Ascending aorta (tissue), 2 donors: ENCODE measurements around the gene MEIS2. TPM values are rescaled to one million over a fixed set of nuclear protein-coding genes. Genes with fewer than 3 reads are reported as not detected.

Source experiments
- DNase-seq, 2 donors: peaks; one replicate each; pipeline ENCODE4 v3.0.0-alpha.2; 2019; ENCODE audit warnings: low spot score in 2 of 2
- H3K27ac ChIP-seq, 2 donors: fragments of 200-600 bp; sonication (generic); one replicate each; pipeline ENCODE4 v1.5.1; 2016 to 2017; ENCODE audit warnings: mild to moderate bottlenecking in 1 of 2
- H3K27me3 ChIP-seq: fragments of 200-600 bp; sonication (generic); one replicate; pipeline ENCODE4 v1.5.1; 2017
- H3K36me3 ChIP-seq, 2 donors: fragments of 200-600 bp; sonication (generic); one replicate each; pipeline ENCODE4 v1.5.1; 2016
- H3K4me1 ChIP-seq, 2 donors: fragments of 200-600 bp; sonication (generic); one replicate each; pipeline ENCODE4 v1.5.1; 2016 to 2017; ENCODE audit warnings: mild to moderate bottlenecking in 1 of 2
- H3K4me3 ChIP-seq, 2 donors: fragments of 200-600 bp; sonication (generic); one replicate each; pipeline ENCODE4 v1.5.1; 2016 to 2017; ENCODE audit warnings: mild to moderate bottlenecking in 1 of 2
- H3K9me3 ChIP-seq, 2 donors: fragments of 200-600 bp; sonication (generic); one replicate each; pipeline ENCODE4 v1.5.1; 2016
- intact Hi-C: fragments of 100-400 bp; cut with DNase I; formaldehyde crosslinking; loops from one replicate; pipeline ENCODE4 v1.15.1; 2023
- total RNA-seq: library from RNA; depleted of rRNA; stranded (reverse); fragments of >200 nt; gene quantifications from one replicate; pipeline ENCODE4 v1.1.0, GENCODE V29; 2016
- TF ChIP-seq, protein P1 (sequence below), 3 experiments: fragments of 200-600 bp in 2 of 3; fragments of 450-650 bp in 1 of 3; sonication (generic) in 2 of 3; IDR thresholded peaks; one replicate each; pipeline ENCODE4 v1.5.1; 2016 to 2019; ENCODE audit warnings: antibody characterized with exemption in 3 of 3, mild to moderate bottlenecking in 1 of 3, moderate library complexity in 1 of 3

The MEIS2 gene
- total RNA-seq, 1 donor from 2014 or later, result 11.5 TPM

- no peak overlapping the region for H3K4me3 ChIP-seq
- H3K36me3 ChIP-seq, result no peaks in the 10 kb centered on the region
- TF ChIP-seq, protein P1, sequence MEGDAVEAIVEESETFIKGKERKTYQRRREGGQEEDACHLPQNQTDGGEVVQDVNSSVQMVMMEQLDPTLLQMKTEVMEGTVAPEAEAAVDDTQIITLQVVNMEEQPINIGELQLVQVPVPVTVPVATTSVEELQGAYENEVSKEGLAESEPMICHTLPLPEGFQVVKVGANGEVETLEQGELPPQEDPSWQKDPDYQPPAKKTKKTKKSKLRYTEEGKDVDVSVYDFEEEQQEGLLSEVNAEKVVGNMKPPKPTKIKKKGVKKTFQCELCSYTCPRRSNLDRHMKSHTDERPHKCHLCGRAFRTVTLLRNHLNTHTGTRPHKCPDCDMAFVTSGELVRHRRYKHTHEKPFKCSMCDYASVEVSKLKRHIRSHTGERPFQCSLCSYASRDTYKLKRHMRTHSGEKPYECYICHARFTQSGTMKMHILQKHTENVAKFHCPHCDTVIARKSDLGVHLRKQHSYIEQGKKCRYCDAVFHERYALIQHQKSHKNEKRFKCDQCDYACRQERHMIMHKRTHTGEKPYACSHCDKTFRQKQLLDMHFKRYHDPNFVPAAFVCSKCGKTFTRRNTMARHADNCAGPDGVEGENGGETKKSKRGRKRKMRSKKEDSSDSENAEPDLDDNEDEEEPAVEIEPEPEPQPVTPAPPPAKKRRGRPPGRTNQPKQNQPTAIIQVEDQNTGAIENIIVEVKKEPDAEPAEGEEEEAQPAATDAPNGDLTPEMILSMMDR (IDR thresholded peaks at IDR 0.05), result no peak
- intact Hi-C loops, result no loop called here
- DNase-seq, result no peak
- no peak overlapping the region for H3K27ac ChIP-seq
- no peaks in the 10 kb centered on the region for H3K9me3 ChIP-seq
- no peaks in the 10 kb centered on the region for H3K27me3 ChIP-seq
- H3K4me1 ChIP-seq, result no peaks in the 10 kb centered on the region
Observed at GRCh38 chr15:36951731-36952247, 148.6 kb downstream of the MEIS2 start.

GRCh38 chr15:36950371-36950770 is 150.0 kb downstream of the MEIS2 start:
- no peaks in the 10 kb centered on the region for H3K9me3 ChIP-seq

DNA sequence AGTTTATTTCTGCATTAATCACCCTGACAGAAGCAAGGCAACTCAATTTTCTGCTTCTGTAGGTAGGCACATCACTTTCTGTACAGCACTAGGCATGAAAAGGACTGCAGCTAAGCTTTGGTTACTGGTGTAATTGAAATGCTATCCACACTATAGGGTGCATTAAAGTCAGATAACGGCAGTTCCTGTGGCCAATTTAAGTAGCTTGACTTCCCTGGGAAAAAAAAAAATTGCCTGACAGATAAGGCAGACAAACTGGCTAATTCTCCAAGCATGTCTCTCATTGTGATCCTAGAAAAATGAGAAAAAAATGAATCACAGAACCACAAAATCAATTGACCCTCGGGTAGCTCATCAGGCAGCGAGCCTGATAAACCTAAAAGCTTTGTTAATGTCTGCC is 151.4 kb downstream of the MEIS2 start:
- peaks cover 0 to 6% of the 10 kb centered on the region in 2 donors for H3K4me1 ChIP-seq
- H3K36me3 ChIP-seq, result no peaks in the 10 kb centered on the region
- intact Hi-C loops, result no loop called here
- no peak overlapping the region for H3K4me3 ChIP-seq
- H3K27me3 ChIP-seq, result no peaks in the 10 kb centered on the region
- H3K27ac ChIP-seq, result no peak overlapping the region
- no peak for DNase-seq
- H3K9me3 ChIP-seq, result no peaks in the 10 kb centered on the region
- TF ChIP-seq, protein P1 (IDR thresholded peaks at IDR 0.05), result no peak

More at GRCh38 chr15:36950371-36950770, 150.0 kb downstream of the MEIS2 start:
- Histone ChIP-seq H3K27me3 (no peaks in the 10 kb centered on the region), H3K4me1 (no peaks in the 10 kb centered on the region), H3K36me3 (no peaks in the 10 kb centered on the region), H3K27ac (no peak overlapping the region), H3K4me3 (no peak overlapping the region)
- DNase-seq, result no peak
- TF ChIP-seq, protein P1 (IDR thresholded peaks at IDR 0.05), result no peak
- intact Hi-C loops, result no loop called here

- no peak overlapping the region for H3K27ac ChIP-seq
- no peaks in the 10 kb centered on the region for H3K36me3 ChIP-seq
- intact Hi-C loops, result no loop called here
- peaks cover 0 to 13% of the 10 kb centered on the region in 2 donors for H3K4me1 ChIP-seq
- TF ChIP-seq, protein P1 (IDR thresholded peaks at IDR 0.05), result no peak
- H3K27me3 ChIP-seq, result no peaks in the 10 kb centered on the region
- H3K4me3 ChIP-seq, result no peak overlapping the region
- no peak for DNase-seq
- H3K9me3 ChIP-seq, result no peaks in the 10 kb centered on the region
Observed at GRCh38 chr15:36947035-36947719, 153.2 kb downstream of the MEIS2 start.

GRCh38 chr15:36944442-36944841 is 155.9 kb downstream of the MEIS2 start:
- H3K4me1 ChIP-seq, result peaks cover 0 to 13% of the 10 kb centered on the region in 2 donors
- intact Hi-C loops, result no loop called here
- DNase-seq, result no peak
- no peak overlapping the region for H3K4me3 ChIP-seq
- no peak overlapping the region for H3K27ac ChIP-seq
- no peaks in the 10 kb centered on the region for H3K36me3 ChIP-seq
- TF ChIP-seq, protein P1 (IDR thresholded peaks at IDR 0.05), result no peak
- no peaks in the 10 kb centered on the region for H3K9me3 ChIP-seq
- no peaks in the 10 kb centered on the region for H3K27me3 ChIP-seq
